Ectodermal cell (in vitro differentiated cells): ENCODE measurements around the gene SDHB.

ENCODE experiments used
- H3K27ac ChIP-seq: 2 replicates; pipeline ENCODE4 v1.7.0; 2013; ENCODE audit warnings: mild to moderate bottlenecking, low read depth, low read length; ENCODE audit not compliant: insufficient read depth, poor library complexity, severe bottlenecking
- H3K27me3 ChIP-seq: 2 replicates; pipeline ENCODE4 v1.7.0; 2013; ENCODE audit warnings: mild to moderate bottlenecking, low read length; ENCODE audit not compliant: insufficient read depth, control insufficient read depth, poor library complexity, severe bottlenecking
- H3K36me3 ChIP-seq: one replicate; pipeline ENCODE4 v1.7.0; 2013; ENCODE audit warnings: low read length; ENCODE audit not compliant: control insufficient read depth, insufficient read depth
- H3K4me1 ChIP-seq: one replicate; pipeline ENCODE4 v1.7.0; 2013; ENCODE audit warnings: low read length; ENCODE audit not compliant: control insufficient read depth, insufficient read depth
- H3K4me3 ChIP-seq: 2 replicates; pipeline ENCODE4 v1.7.0; 2013; ENCODE audit warnings: low read depth, low read length, control low read depth; ENCODE audit not compliant: insufficient read depth
- H3K9me3 ChIP-seq: 2 replicates; pipeline ENCODE4 v1.7.0; 2013; ENCODE audit warnings: mild to moderate bottlenecking, low read length, moderate library complexity; ENCODE audit not compliant: control insufficient read depth
- WGBS, 2 experiments: methylation state at CpG; one replicate each; pipeline ENCODE4 v1.1.7; 2013; ENCODE audit warnings: missing lambda C conversion rate in 2 of 2; 5-methylcytosine and 5-hydroxymethylcytosine counted together

The SDHB gene

DNA sequence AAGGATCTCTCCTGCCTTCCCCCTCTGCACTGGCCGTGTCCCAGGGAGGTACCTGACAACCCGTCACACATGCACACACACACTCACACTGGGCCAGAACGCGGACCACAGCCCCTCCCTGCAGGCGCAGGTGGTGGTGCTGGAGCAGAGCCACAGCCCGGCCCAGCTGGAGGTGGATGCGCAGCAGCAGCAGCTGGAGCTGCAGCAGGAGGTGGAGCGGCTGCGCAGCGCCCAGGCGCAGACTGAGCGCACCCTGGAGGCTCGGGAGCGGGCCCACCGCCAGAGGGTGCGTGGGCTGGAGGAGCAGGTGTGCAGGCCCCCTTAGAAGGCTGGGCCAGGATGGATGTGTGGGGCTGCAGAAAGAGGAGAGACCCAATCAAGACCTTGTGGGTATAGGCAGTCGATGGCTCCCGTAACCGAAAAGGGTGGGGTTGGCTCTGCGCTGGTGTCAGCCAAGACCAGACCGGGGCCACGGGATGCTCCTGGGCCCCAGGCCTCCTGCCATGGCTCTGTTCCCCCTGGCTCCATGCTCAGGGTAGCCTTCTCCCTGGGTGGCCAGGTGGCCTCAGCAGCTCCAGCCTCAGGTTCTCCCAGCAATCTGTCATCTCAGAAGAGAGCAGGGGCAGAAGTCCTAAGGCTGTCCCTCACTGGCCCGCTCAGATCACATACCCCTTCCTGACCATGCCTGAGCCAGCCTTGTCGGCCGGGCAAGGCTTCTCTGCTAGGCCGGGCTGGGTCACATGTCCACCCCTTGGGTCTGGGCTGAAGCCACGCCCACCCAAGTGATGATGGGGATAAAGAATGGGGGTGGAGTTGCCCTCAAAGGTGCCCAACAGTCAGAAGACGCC, 82.3 kb downstream of the SDHB start:
- peaks cover 18% of the 10 kb centered on the region for H3K4me1 ChIP-seq
- 84 to 86% methylated on average over 28 of the region's 28 CpGs for WGBS, 2 experiments
- no peaks in the 10 kb centered on the region for H3K9me3 ChIP-seq
- H3K27me3 ChIP-seq = no peaks in the 10 kb centered on the region
- peak overlapping the region; percentile 39 for H3K27ac ChIP-seq
- peaks cover 14% of the 10 kb centered on the region for H3K36me3 ChIP-seq
- no peak overlapping the region for H3K4me3 ChIP-seq

DNA sequence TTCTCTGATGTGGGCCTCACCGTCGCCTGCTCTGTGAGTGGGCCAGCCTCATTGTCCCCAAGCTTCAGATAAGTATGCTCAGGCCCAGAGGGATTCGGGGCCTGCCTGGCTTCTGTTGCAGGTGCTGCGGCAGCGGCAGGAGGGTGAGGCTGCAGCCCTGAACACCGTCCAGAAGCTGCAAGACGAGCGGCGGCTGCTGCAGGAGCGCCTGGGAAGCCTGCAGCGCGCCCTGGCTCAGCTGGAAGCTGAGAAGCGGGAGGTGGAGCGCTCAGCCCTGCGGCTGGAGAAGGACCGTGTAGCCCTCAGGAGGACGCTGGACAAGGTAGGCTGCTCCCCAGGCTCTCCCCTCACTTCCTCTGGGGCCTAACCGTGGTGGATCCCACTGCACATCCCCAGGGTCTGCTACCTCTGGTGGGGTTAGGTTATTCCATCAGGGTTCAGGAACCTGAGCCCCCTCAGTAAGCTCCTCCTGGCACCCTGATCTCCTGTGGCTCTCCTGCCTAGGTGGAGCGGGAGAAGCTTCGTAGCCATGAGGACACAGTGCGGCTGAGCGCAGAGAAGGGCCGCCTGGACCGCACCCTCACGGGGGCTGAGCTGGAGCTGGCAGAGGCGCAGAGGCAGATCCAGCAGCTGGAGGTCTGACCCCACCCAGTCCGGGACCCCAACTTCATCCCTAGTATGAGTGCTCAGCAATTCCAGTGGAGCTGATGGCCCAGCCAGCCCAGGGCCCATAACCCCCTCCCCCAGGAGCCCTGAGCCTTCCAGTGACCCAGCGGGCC, 83.5 kb downstream of the SDHB start:
- H3K27me3 ChIP-seq = no peaks in the 10 kb centered on the region
- H3K36me3 ChIP-seq = peaks cover 27% of the 10 kb centered on the region
- H3K4me1 ChIP-seq = peaks cover 18% of the 10 kb centered on the region
- no peak overlapping the region for H3K27ac ChIP-seq
- H3K9me3 ChIP-seq = no peaks in the 10 kb centered on the region
- H3K4me3 ChIP-seq = no peak overlapping the region
- WGBS, 2 experiments = 95% methylated on average over 28 of the region's 28 CpGs

DNA sequence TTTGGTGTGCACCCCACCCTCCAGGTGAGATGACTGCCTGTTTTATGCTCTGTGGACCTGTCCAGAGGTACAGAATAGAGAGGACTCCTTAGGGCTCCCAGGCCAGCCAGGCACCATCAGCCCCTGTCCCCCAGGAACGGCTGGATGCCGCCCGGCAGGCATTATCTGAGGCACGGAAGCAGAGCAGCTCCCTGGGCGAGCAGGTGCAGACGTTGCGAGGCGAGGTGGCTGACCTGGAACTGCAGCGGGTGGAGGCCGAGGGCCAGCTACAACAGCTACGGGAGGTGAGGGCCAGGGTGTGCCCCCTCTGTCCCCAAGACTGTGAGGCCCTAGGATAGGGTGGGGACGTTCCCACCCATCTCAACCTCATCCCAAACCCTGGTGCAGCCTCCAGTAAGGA, 84.2 kb downstream of the SDHB start:
- H3K4me1 ChIP-seq = peaks cover 18% of the 10 kb centered on the region
- H3K9me3 ChIP-seq = no peaks in the 10 kb centered on the region
- no peak overlapping the region for H3K27ac ChIP-seq
- no peaks in the 10 kb centered on the region for H3K27me3 ChIP-seq
- H3K36me3 ChIP-seq = peaks cover 29% of the 10 kb centered on the region
- H3K4me3 ChIP-seq = no peak overlapping the region
- whole genome bisulfite sequencing, 2 experiments = 93 to 96% methylated on average over 12 of the region's 12 CpGs

DNA sequence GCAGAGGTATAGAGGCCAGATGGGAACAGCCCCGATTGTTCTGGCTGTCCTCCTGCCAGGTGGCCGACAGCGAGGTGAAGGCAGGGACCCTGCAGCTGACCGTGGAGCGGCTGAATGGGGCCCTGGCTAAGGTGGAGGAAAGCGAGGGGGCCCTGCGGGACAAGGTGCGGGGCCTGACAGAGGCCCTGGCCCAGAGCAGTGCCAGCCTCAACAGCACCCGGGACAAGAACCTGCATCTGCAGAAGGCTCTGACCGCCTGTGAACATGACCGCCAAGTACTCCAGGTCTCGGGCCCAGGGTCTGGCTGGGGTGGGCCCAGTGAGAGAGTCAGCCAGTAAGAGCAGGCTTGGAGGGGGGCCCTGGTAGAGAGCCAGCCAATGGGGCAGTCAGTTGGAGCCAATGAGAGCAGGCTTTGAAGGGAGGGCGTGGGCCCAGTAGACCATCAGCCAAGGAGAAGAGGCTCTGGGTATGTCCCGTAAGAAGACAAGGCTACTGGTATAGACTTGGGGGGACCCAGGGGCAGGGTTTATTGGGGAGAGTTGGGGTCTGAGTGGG, 84.7 kb downstream of the SDHB start:
- 92 to 93% methylated on average over 14 of the region's 14 CpGs for WGBS, 2 experiments
- Histone ChIP-seq H3K27ac (no peak overlapping the region), H3K27me3 (no peaks in the 10 kb centered on the region), H3K36me3 (peaks cover 29% of the 10 kb centered on the region), H3K9me3 (no peaks in the 10 kb centered on the region), H3K4me1 (peaks cover 18% of the 10 kb centered on the region), H3K4me3 (no peak overlapping the region)
